Neural progenitor cell (in vitro differentiated cells): Measurements from ENCODE around the gene IQCM.

Experiments used
- CTCF ChIP-seq: fragments of 200-600 bp; sonication (generic); IDR thresholded peaks from 2 replicates; pipeline ENCODE4 v1.5.1; 2017; ENCODE audit warnings: antibody characterized with exemption, mild to moderate bottlenecking
- EZH2 ChIP-seq: fragments of 200-600 bp; sonication (generic); IDR thresholded peaks from 2 replicates; pipeline ENCODE4 v1.6.1; 2017; ENCODE audit warnings: antibody characterized with exemption, mild to moderate bottlenecking, moderate library complexity
- EZH2phosphoT487 ChIP-seq: fragments of 200-600 bp; sonication (generic); IDR thresholded peaks from 2 replicates; pipeline ENCODE4 v1.6.1; 2017; ENCODE audit warnings: antibody characterized with exemption

GRCh38 chr4:149531861-149532260, 283.8 kb downstream of the IQCM start:
- no peak for TF ChIP-seq CTCF
- TF ChIP-seq EZH2phosphoT487, result no peak
- no peak for TF ChIP-seq EZH2
